HG03095 (cell line): ENCODE data around the gene DNAJC1.
A peak's percentile ranks its signal among the peaks of the same experiment; 100 is the strongest.

Experiments used
- ATAC-seq: cut with Tn5 transposase; IDR thresholded peaks from one replicate; pipeline ENCODE4 v1.9.1; 2021; ENCODE audit warnings: moderate library complexity; ENCODE audit not compliant: unreplicated experiment

Gene DNAJC1

DNA sequence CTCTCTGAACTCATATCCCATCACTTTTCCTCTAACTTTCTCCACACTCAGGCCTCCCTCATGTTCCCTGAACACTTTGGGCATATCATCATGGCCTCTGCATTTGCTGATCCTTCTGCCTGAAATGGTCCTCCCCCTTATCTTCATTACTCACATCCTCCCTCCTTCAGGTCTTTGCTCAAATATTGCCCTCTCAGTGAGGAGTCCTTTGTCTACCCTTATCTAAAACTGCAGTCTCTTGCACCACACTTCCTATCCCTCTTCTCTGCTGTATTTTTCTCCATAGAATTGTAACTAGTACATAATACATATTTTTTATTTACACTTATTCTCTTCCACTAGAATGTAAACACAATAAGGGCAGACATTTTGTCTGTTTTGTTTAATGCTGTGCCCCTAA is 41.7 kb downstream of the DNAJC1 start:
- no peak for ATAC-seq

- ATAC-seq, result no peak
Measured at GRCh38 chr10:21959998-21960397, 43.5 kb downstream of the DNAJC1 start.

DNA sequence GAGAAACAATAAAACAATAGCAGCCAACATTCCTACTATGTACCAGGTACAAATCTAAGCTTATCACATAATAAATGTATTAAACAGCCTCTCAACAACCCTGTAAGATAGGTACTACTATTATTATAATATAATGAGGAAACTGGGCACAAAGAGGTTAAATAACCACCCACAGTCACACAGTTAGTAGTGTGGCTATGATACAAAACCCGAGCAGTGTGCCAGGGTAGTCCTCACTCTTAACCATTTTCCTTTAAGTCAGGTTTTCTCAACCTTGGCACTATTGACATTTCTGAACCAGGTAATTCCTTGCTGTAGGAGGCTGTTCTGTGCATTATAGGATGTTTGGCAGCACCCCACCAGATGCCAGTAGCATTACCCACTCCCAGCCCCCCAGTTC is 48.8 kb downstream of the DNAJC1 start:
- no peak for ATAC-seq

GRCh38 chr10:21954132-21954531 is 49.4 kb downstream of the DNAJC1 start:
- peak; percentile 58 for ATAC-seq

- ATAC-seq, result no peak
Measured at GRCh38 chr10:21953585-21954057, 49.9 kb downstream of the DNAJC1 start.

DNA sequence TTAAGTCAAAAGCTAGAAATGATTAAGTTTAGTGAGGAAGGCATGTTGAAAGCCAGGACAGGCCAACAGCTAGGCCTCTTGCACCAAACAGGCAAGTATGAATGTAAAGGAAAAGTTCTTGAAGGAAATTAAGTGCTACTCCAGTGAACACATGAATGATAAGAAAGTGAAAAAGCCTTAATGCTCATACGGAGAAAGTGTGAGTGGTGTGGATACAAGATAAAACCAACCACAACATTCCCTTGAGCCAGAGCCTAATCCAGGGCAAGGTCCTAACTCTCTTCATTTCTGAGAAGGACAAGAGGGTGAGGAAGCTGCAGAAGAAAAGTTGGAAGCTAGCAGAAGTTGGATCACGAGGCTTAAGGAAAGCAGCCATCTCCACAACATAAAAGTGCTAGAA is 53.0 kb downstream of the DNAJC1 start:
- no peak for ATAC-seq

- ATAC-seq, result no peak
Measured at GRCh38 chr10:21946946-21947345, 56.6 kb downstream of the DNAJC1 start.

DNA sequence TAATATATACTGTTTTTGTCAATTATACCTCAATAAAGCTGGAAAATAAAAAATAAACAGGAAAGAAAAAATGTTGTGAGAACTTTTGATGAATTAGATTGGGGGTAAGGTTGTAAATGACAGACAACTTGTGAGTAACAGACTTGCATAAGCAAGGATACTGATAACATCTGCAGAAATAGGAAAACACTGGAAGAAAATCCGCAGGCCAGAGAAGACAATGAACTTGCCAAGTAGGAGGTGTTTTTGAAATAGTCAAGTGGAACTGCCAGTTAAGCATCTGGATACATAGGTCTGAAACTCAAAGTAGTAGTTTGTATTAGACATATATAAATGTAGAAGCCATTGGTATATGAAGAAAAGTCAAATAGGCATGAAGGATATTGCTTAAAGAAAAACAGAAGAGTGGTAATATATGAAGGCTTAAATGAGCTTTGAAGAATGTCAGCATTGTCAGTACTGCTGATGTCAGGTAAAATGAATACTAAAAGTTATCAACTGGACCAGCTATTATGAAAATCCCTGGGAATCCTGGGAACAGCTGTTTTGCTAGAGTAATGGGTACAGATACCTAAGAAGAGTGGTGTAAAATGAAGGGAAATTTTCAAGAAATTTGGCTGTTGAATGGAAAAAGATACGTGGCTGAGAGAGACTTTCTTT is 58.7 kb downstream of the DNAJC1 start:
- ATAC-seq, result no peak

DNA sequence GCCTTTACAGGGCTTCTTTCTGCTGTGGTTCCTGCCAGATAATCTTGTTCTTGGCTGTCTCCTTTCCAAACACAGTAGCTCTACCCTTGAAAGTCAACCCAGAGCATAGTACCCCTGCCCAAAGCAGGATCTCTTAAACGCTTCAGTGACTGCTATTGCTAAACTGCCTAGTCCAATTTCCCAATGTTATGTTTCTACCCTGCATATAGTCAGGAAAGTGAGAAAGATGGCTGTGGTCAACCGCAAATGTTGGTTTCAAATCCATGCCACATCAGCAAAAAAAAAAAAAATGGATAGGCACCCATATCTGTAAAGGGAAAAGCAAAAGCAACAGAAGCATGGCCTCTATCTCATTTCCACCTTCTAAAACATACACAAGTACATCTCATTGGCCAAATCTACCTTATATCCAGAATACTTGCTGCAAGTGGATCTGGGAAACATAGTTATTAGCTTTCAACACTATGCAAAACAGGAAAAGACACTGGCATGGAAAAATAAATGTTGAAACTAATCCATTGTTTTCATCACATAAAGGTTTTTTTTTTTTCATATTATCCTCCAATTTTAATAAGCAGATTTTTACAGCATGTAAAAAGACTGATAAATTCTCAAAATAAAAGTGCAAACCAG is 59.8 kb downstream of the DNAJC1 start:
- ATAC-seq, result no peak

DNA sequence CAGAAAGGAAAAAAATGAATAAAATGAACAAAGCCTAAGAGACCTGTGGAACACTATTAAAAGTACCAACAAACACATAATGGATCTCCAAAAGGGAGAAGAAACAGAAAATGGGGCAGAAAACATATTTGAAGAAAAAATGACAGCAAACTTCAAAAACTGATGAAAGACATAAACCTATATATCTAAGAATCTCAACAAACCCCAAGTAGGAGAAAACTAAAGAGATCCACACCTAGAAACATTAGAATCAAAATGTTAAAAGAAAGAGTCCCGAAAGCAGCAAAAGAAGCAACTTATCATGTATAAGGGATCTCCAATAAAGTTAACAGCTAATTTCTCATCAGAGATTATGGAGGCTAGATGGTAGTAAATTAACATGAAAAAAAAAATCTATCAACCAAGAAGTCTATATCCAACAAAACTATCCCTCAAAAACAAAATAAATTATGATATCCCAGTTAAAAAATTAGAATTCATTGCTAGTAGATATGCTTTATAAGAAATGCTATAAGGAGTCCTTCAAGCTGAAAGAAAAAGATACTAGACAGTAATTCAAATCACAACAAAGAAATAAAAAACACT is 68.0 kb downstream of the DNAJC1 start:
- ATAC-seq, result no peak

GRCh38 chr10:21934307-21934706 is 69.2 kb downstream of the DNAJC1 start:
- ATAC-seq, result no peak

GRCh38 chr10:21929070-21929469 is 74.5 kb downstream of the DNAJC1 start:
- no peak for ATAC-seq

- no peak for ATAC-seq
Measured at GRCh38 chr10:21927631-21928353, 75.7 kb downstream of the DNAJC1 start.

GRCh38 chr10:21926949-21927348 is 76.6 kb downstream of the DNAJC1 start:
- ATAC-seq, result no peak

DNA sequence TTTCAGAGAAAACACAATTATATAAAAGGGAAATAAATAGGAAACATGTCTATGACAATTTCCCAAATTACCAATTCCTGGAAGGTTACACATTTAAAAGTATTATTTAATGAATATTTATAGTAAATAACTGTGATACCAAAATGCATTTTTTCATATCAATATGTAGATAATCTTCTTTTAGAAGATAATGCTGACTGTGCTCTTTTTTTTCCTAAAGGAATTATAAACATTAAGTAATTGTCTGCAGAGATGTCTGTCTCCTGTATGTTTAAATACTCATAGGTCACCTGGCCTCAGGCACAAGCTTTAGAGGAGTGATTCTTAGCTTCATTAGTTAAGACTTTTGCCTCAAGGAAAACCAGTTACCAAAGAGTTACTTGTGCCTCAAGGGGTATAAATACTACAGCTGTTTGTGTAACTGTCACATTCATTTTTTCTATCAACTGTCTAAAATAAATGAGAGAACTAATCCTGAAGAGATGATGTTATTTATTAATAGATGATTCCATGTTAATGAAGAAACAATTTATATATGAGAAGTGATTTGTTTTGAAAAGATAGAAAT is 77.1 kb downstream of the DNAJC1 start:
- ATAC-seq, result no peak

- ATAC-seq, result no peak
Measured at GRCh38 chr10:21925851-21926250, 77.7 kb downstream of the DNAJC1 start.

- no peak for ATAC-seq
Measured at GRCh38 chr10:21924511-21924910, 79.0 kb downstream of the DNAJC1 start.

DNA sequence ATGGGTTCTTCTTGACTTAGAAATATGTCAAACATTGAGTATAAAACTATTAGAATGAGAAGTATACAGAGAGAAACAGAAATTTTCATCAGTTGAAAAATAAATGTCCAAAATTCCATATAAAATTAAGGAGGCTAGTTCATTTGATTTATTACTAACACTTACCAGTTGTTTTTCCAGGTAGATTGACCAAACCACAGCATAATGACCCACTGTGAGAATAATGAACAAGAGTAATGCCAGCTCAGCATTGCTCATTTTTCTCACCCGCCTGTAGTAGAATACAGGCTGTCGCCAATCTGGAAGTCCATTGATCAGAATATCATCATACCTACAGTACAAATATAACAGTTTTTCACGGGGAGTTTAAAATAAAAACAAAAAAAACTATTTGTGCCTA is 82.9 kb downstream of the DNAJC1 start:
- ATAC-seq, result no peak

DNA sequence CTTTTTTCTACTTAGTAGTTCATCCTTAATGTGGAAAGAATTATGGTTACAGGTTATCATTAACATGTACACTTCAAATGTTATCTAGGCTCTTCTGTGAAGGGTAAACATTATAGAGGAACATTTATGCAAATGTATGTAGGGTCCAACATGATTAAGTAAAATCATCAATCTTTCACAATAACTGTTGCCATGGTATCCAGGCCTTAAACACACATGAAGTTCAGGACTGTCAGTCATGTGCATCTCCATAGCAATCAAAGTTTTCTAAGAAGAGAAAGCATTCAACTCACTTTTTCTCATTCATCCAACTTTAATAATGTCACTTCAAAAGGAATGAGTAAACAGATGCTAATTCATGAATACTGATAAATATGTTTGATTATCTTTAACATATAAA is 83.6 kb downstream of the DNAJC1 start:
- ATAC-seq, result no peak

- ATAC-seq, result no peak
Measured at GRCh38 chr10:21919117-21919516, 84.4 kb downstream of the DNAJC1 start.

GRCh38 chr10:21912625-21913024 is 90.9 kb downstream of the DNAJC1 start:
- no peak for ATAC-seq
